Neural cell (in vitro differentiated cells): ENCODE measurements around the gene FBXL15. TPM values are rescaled to one million over a fixed set of nuclear protein-coding genes. Genes with fewer than 3 reads are reported as not detected.

ENCODE experiments used
- H2AFZ ChIP-seq: fragments of 200-600, 300-800 bp; sonication (generic), shearing (Covaris generic); 2 replicates; pipeline ENCODE4 v1.6.0; 2014; ENCODE audit warnings: low read depth, mild to moderate bottlenecking, antibody characterized with exemption, low read length, moderate library complexity
- H3F3A ChIP-seq: fragments of 200-600 bp; shearing (Covaris generic); 2 replicates; pipeline ENCODE4 v1.6.1; 2016; ENCODE audit warnings: mild to moderate bottlenecking, moderate library complexity, mixed read lengths, antibody characterized with exemption, low read length; ENCODE audit not compliant: insufficient read depth, poor library complexity, severe bottlenecking
- H3K27ac ChIP-seq: fragments of 200-600, 300-800 bp; sonication (generic), shearing (Covaris generic); 2 replicates; pipeline ENCODE4 v1.5.1; 2014; ENCODE audit warnings: mild to moderate bottlenecking, low read length, moderate library complexity
- H3K27me3 ChIP-seq: fragments of 300-800, 200-600 bp; sonication (generic), shearing (Covaris generic); 2 replicates; pipeline ENCODE4 v1.6.0; 2014; ENCODE audit warnings: mild to moderate bottlenecking, low read depth, low read length, moderate library complexity; ENCODE audit not compliant: insufficient read depth
- H3K36me3 ChIP-seq: fragments of 300-800, 200-600 bp; sonication (generic), shearing (Covaris generic); 2 replicates; pipeline ENCODE4 v1.5.1; 2014; ENCODE audit warnings: mild to moderate bottlenecking, antibody characterized with exemption, low read length, moderate library complexity; ENCODE audit not compliant: insufficient read depth
- H3K4me2 ChIP-seq: fragments of 300-800, 200-600 bp; sonication (generic), shearing (Covaris generic); 2 replicates; pipeline ENCODE4 v1.6.0; 2014; ENCODE audit warnings: mild to moderate bottlenecking, low read length
- H3K4me3 ChIP-seq: fragments of 300-800, 200-600 bp; sonication (generic), shearing (Covaris generic); 2 replicates; pipeline ENCODE4 v1.5.1; 2014; ENCODE audit warnings: mild to moderate bottlenecking, low read length, moderate library complexity
- H3K79me2 ChIP-seq: fragments of 200-600 bp; shearing (Covaris generic); replicated peaks from 2 replicates; pipeline ENCODE4 v1.6.0; 2014; ENCODE audit warnings: mild to moderate bottlenecking, low read length, moderate library complexity; ENCODE audit not compliant: insufficient read depth
- H3K9ac ChIP-seq: fragments of 300-800, 200-600 bp; sonication (generic), shearing (Covaris generic); 2 replicates; pipeline ENCODE4 v1.6.1; 2016; ENCODE audit warnings: mild to moderate bottlenecking, low read length, mixed read lengths
- H3K9me2 ChIP-seq: fragments of 200-600 bp; shearing (Covaris generic); 2 replicates; pipeline ENCODE4 v1.6.1; 2016; ENCODE audit warnings: mild to moderate bottlenecking, low read length, mixed read lengths; ENCODE audit not compliant: insufficient read depth
- H3K9me3 ChIP-seq: fragments of 200-600, 300-800 bp; sonication (generic), shearing (Covaris generic); 2 replicates; pipeline ENCODE4 v1.6.1; 2016; ENCODE audit warnings: mild to moderate bottlenecking, mixed run types, low read length, moderate library complexity, mixed read lengths
- H4K20me1 ChIP-seq: fragments of 200-600 bp; shearing (Covaris generic); 2 replicates; pipeline ENCODE4 v1.6.1; 2016; ENCODE audit warnings: mild to moderate bottlenecking, mixed run types; ENCODE audit not compliant: insufficient read depth
- CTCF ChIP-seq: fragments of 450-650 bp; IDR thresholded peaks from 2 replicates; pipeline ENCODE4 v1.5.1; 2014; ENCODE audit warnings: antibody characterized with exemption, mild to moderate bottlenecking, moderate library complexity; ENCODE audit not compliant: poor library complexity, severe bottlenecking
- EZH2 ChIP-seq: fragments of 200-600, 300-800 bp; shearing (Covaris generic), sonication (generic); IDR thresholded peaks from 2 replicates; pipeline ENCODE4 v1.6.1; 2014; ENCODE audit warnings: antibody characterized with exemption, low read length, borderline replicate concordance, mild to moderate bottlenecking; ENCODE audit not compliant: insufficient read depth, poor library complexity, severe bottlenecking
- MXI1 ChIP-seq: fragments of 450-650 bp; conservative IDR thresholded peaks from 2 replicates; pipeline ENCODE4 v1.6.1; 2014; ENCODE audit warnings: antibody characterized with exemption, mild to moderate bottlenecking; ENCODE audit not compliant: poor library complexity, severe bottlenecking
- POLR2AphosphoS5 ChIP-seq: IDR thresholded peaks from 2 replicates; pipeline ENCODE4 v1.6.1; 2012
- REST ChIP-seq: IDR thresholded peaks from 2 replicates; pipeline ENCODE4 v1.6.1; 2012; ENCODE audit warnings: borderline replicate concordance
- SMC3 ChIP-seq: fragments of 450-650 bp; conservative IDR thresholded peaks from 2 replicates; pipeline ENCODE4 v1.6.1; 2014; ENCODE audit warnings: antibody characterized with exemption, mild to moderate bottlenecking, moderate library complexity; ENCODE audit not compliant: poor library complexity
- TAF1 ChIP-seq: IDR thresholded peaks from 2 replicates; pipeline ENCODE4 v1.6.1; 2012; ENCODE audit warnings: low read depth
- polyA plus RNA-seq: library from polyadenylated mRNA; depleted of rRNA; stranded (reverse); fragments of >200 nt; gene quantifications from 2 replicates; pipeline ENCODE4 v1.2.3, GENCODE V29; 2014
- small RNA-seq, 3 experiments: library from RNA; depleted of rRNA; stranded (forward); fragments of <200 nt; gene quantifications; one replicate each; pipeline ENCODE3, GENCODE V24; 2012

The FBXL15 gene
- polyA plus RNA-seq, 1 donor from 2014 or later, result 37.8 TPM

GRCh38 chr10:102470579-102471546 is 50.2 kb downstream of the FBXL15 start:
- H2AFZ ChIP-seq, result no peak overlapping the region
- no peaks in the 10 kb centered on the region for H3K36me3 ChIP-seq

More at GRCh38 chr10:102470579-102471546, 50.2 kb downstream of the FBXL15 start:
- H3K9me3 ChIP-seq, result no peaks in the 10 kb centered on the region
- no peaks in the 10 kb centered on the region for H3K9me2 ChIP-seq
- no peak for TF ChIP-seq MXI1
- no peak for TF ChIP-seq EZH2
- no peak for TF ChIP-seq POLR2AphosphoS5
- no peak for TF ChIP-seq TAF1
- no peak for TF ChIP-seq SMC3
- TF ChIP-seq CTCF, result no peak
- TF ChIP-seq REST, result no peak
- no peaks in the 10 kb centered on the region for H3F3A ChIP-seq
- H3K27ac ChIP-seq, result no peak overlapping the region
- no peaks in the 10 kb centered on the region for H4K20me1 ChIP-seq
- H3K4me2 ChIP-seq, result no peak overlapping the region
- no peak overlapping the region for H3K4me3 ChIP-seq
- no peaks in the 10 kb centered on the region for H3K27me3 ChIP-seq
- H3K79me2 ChIP-seq, result no peaks in the 10 kb centered on the region
- no peak overlapping the region for H3K9ac ChIP-seq

Small RNA genes lying within 50 kb of the gene (small RNA-seq; reads per million reads assigned to genes)
- gene MIR146B, result 89.5 to 119 (median 101) reads per million in 3 experiments

Other genes with a start within 250 kb of the FBXL15 start
- gene ELOVL3, start 194.5 kb upstream of the FBXL15 start, polyA plus RNA-seq, result not detected in 2 replicates
- not detected in 2 replicates for gene PITX3, start 179.3 kb upstream of the FBXL15 start, polyA plus RNA-seq
- 14.9 and 21.4 TPM in 2 replicates for gene GBF1, start 175.3 kb upstream of the FBXL15 start, polyA plus RNA-seq
- gene NFKB2, start 25.1 kb upstream of the FBXL15 start, polyA plus RNA-seq, result 0.30 and 0.34 TPM in 2 replicates
- 68.8 and 84.3 TPM in 2 replicates for gene PSD, start 2.1 kb upstream of the FBXL15 start, polyA plus RNA-seq
- gene CUEDC2, start 11.7 kb downstream of the FBXL15 start, polyA plus RNA-seq, result 169 and 194 TPM in 2 replicates
- not detected in 2 replicates for gene C10orf95, start 30.7 kb downstream of the FBXL15 start, polyA plus RNA-seq
- gene ACTR1A, start 81.9 kb downstream of the FBXL15 start, polyA plus RNA-seq, result 316 and 347 TPM in 2 replicates
- gene SUFU, start 83.1 kb downstream of the FBXL15 start, polyA plus RNA-seq, result 4.8 and 5.4 TPM in 2 replicates
- gene TRIM8, start 223.6 kb downstream of the FBXL15 start, polyA plus RNA-seq, result 47.5 and 59.2 TPM in 2 replicates